ENCODE data around the gene CERK.

- TF ChIP-seq CTCF (IDR thresholded peaks at IDR 0.05) = no peak
- no peak for TF ChIP-seq POLR2A (IDR thresholded peaks at IDR 0.05)
Observed at GRCh38 chr22:46779651-46780050, 41.6 kb upstream of the CERK start.

All from heart left ventricle (tissue), 13 donors.